Body of pancreas (tissue), 4 donors: ENCODE data around the gene RFPL2.

Source experiments
- POLR2A ChIP-seq, 3 donors: fragments of 450-650 bp; IDR thresholded peaks; one replicate each; pipeline ENCODE4 v1.6.1; 2016; ENCODE audit warnings: antibody characterized with exemption in 3 of 3, mild to moderate bottlenecking in 2 of 3
- TF ChIP-seq, protein P1 (sequence below), 7 experiments: fragments of 450-650 bp in 4 of 7; fragments of 200-600 bp in 3 of 7; sonication (generic) in 3 of 7; IDR thresholded peaks; one replicate each; pipeline ENCODE4 v1.5.1; 2016 to 2019; ENCODE audit warnings: antibody characterized with exemption in 7 of 7

DNA sequence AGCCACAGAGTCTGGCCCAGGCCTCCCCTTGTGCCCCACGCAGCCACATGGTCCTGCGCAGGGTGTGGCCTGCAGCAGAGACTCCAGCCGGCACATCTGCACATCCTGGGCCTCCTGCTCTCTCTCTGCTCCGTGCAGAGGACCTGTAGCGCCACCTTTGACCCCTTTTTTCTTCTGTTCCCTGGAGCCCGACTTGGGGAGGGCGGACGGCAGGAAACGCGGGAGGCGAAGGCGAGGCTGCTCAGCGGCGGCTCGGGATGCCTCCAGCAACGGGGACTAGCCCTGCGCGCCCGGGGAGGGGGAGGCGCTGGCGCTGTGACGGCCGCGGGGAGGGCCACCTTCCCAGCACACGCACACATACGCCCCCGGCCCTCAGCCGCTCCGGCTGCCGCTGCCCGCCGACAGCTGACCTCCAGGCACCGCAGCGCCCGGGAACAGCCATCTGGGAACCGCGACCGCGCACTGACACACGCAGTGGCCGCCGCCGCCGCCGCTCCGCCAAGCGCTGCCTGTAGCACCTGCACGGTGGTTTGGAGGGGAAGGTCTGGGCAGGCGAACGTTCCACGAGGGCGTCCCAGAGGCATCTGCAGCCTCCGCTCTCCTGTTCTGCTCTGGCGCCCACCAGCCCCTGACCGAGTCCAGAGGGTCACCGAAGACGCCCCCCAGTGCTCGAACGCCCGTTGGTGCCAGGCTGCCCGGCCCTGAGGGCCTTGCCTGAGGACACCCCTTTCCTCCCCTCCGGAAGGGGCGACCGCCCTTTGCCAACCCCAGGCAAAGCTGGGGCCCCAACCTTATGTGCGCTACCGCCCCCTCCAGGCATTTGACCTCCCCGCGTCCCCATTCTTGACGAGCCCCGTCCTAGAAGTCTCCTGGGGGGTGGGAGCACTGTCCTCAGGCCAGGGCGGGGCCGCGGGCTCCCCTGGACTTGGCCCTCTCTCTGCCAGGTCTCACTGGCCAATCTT lies 28.9 kb downstream of the RFPL2 start:
- TF ChIP-seq, protein P1, sequence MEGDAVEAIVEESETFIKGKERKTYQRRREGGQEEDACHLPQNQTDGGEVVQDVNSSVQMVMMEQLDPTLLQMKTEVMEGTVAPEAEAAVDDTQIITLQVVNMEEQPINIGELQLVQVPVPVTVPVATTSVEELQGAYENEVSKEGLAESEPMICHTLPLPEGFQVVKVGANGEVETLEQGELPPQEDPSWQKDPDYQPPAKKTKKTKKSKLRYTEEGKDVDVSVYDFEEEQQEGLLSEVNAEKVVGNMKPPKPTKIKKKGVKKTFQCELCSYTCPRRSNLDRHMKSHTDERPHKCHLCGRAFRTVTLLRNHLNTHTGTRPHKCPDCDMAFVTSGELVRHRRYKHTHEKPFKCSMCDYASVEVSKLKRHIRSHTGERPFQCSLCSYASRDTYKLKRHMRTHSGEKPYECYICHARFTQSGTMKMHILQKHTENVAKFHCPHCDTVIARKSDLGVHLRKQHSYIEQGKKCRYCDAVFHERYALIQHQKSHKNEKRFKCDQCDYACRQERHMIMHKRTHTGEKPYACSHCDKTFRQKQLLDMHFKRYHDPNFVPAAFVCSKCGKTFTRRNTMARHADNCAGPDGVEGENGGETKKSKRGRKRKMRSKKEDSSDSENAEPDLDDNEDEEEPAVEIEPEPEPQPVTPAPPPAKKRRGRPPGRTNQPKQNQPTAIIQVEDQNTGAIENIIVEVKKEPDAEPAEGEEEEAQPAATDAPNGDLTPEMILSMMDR (IDR thresholded peaks at IDR 0.05): no peak
- TF ChIP-seq POLR2A (IDR thresholded peaks at IDR 0.05): no peak
